Neutrophil (primary cell): ENCODE results near the gene PSEN1.

Source experiments
- H3K27ac ChIP-seq: fragments of 200-600 bp; sonication (generic); 2 replicates; pipeline ENCODE4 v1.5.1; 2016; ENCODE audit warnings: mild to moderate bottlenecking, moderate library complexity
- H3K27me3 ChIP-seq: fragments of 200-600 bp; sonication (generic); 2 replicates; pipeline ENCODE4 v1.6.0; 2016; ENCODE audit warnings: mild to moderate bottlenecking
- H3K36me3 ChIP-seq: fragments of 200-600 bp; sonication (generic); 2 replicates; pipeline ENCODE4 v1.5.1; 2017
- H3K4me1 ChIP-seq, 2 experiments: fragments of 200-600 bp in 1 of 2; sonication (generic) in 1 of 2; 1 replicate in 1 of 2; 2 replicates in 1 of 2; pipeline versions ENCODE4 v1.5.1 to v1.6.1; 2013 to 2016; ENCODE audit warnings: low read depth in 1 of 2, low read length in 1 of 2, mild to moderate bottlenecking in 1 of 2, moderate library complexity in 1 of 2; ENCODE audit not compliant: control insufficient read depth in 1 of 2, insufficient read depth in 1 of 2
- H3K4me3 ChIP-seq, 2 experiments: fragments of 200-600 bp in 1 of 2; sonication (generic) in 1 of 2; 1 replicate in 1 of 2; 2 replicates in 1 of 2; pipeline ENCODE4 v1.5.1; 2013 to 2016; ENCODE audit warnings: low read depth in 1 of 2, low read length in 1 of 2, mild to moderate bottlenecking in 1 of 2, moderate library complexity in 1 of 2
- H3K9me3 ChIP-seq: fragments of 200-600 bp; sonication (generic); 2 replicates; pipeline ENCODE4 v1.5.1; 2016
- CTCF ChIP-seq: fragments of 200-600 bp; sonication (generic); IDR thresholded peaks from 2 replicates; pipeline ENCODE4 v1.5.1; 2016; ENCODE audit warnings: antibody characterized with exemption

Gene PSEN1

GRCh38 chr14:73217411-73217810 is 81.1 kb downstream of the PSEN1 start:
- no peaks in the 10 kb centered on the region for H3K27me3 ChIP-seq
- H3K27ac ChIP-seq, result no peak overlapping the region
- no peaks in the 10 kb centered on the region for H3K9me3 ChIP-seq
- H3K4me1 ChIP-seq, result no peaks in the 10 kb centered on the region
- no peak for TF ChIP-seq CTCF
- H3K36me3 ChIP-seq, result peaks cover 99% of the 10 kb centered on the region
- H3K4me3 ChIP-seq, result no peak overlapping the region

DNA sequence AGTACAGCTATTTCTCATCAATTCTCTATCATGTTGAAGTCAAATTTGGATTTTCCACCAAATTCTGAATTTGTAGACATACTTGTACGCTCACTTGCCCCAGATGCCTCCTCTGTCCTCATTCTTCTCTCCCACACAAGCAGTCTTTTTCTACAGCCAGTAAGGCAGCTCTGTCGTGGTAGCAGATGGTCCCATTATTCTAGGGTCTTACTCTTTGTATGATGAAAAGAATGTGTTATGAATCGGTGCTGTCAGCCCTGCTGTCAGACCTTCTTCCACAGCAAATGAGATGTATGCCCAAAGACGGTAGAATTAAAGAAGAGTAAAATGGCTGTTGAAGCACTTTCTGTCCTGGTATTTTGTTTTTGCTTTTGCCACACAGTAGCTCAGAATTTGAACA is 83.8 kb downstream of the PSEN1 start:
- Histone ChIP-seq H3K4me1 (no peaks in the 10 kb centered on the region), H3K4me3 (no peak overlapping the region), H3K36me3 (peaks cover 99% of the 10 kb centered on the region)

GRCh38 chr14:73220634-73221033 is 84.3 kb downstream of the PSEN1 start:
- Histone ChIP-seq H3K27ac (no peak overlapping the region), H3K36me3 (peaks cover 100% of the 10 kb centered on the region), H3K9me3 (no peaks in the 10 kb centered on the region), H3K4me1 (no peaks in the 10 kb centered on the region), H3K4me3 (no peak overlapping the region), H3K27me3 (no peaks in the 10 kb centered on the region)
- no peak for TF ChIP-seq CTCF

More for the DNA sequence above, 83.8 kb downstream of the PSEN1 start:
- TF ChIP-seq CTCF, result no peak
- Histone ChIP-seq H3K27ac (no peak overlapping the region), H3K9me3 (no peaks in the 10 kb centered on the region), H3K27me3 (no peaks in the 10 kb centered on the region)

GRCh38 chr14:73221945-73222344 is 85.6 kb downstream of the PSEN1 start:
- H3K36me3 ChIP-seq, result peaks cover 98% of the 10 kb centered on the region

DNA sequence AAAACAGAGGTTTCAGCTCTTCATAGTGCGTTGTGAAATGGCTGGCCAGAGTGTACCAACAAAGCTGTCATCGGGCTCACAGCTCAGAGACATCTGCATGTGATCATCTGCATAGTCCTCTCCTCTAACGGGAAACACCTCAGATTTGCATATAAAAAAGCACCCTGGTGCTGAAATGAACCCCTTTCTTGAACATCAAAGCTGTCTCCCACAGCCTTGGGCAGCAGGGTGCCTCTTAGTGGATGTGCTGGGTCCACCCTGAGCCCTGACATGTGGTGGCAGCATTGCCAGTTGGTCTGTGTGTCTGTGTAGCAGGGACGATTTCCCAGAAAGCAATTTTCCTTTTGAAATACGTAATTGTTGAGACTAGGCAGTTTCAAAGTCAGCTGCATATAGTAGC is 86.7 kb downstream of the PSEN1 start:
- Histone ChIP-seq H3K36me3 (peaks cover 98% of the 10 kb centered on the region), H3K4me1 (no peaks in the 10 kb centered on the region), H3K4me3 (no peak overlapping the region), H3K27me3 (no peaks in the 10 kb centered on the region), H3K27ac (no peak overlapping the region), H3K9me3 (no peaks in the 10 kb centered on the region)
- TF ChIP-seq CTCF, result no peak

More at GRCh38 chr14:73221945-73222344, 85.6 kb downstream of the PSEN1 start:
- H3K9me3 ChIP-seq, result no peaks in the 10 kb centered on the region
- no peak overlapping the region for H3K27ac ChIP-seq
- H3K27me3 ChIP-seq, result no peaks in the 10 kb centered on the region
- no peaks in the 10 kb centered on the region for H3K4me1 ChIP-seq
- TF ChIP-seq CTCF, result no peak
- H3K4me3 ChIP-seq, result no peak overlapping the region

- Histone ChIP-seq H3K4me1 (no peaks in the 10 kb centered on the region), H3K9me3 (no peaks in the 10 kb centered on the region), H3K27ac (no peak overlapping the region), H3K27me3 (no peaks in the 10 kb centered on the region), H3K4me3 (no peak overlapping the region), H3K36me3 (peaks cover 95% of the 10 kb centered on the region)
- no peak for TF ChIP-seq CTCF
Measured at GRCh38 chr14:73225496-73225895, 89.2 kb downstream of the PSEN1 start.
